ENCODE data around the gene HACL1. TPM values are rescaled to one million over a fixed set of nuclear protein-coding genes. Genes with fewer than 3 reads are reported as not detected.

The HACL1 gene
- total and polyA plus RNA-seq, 10 donors = 18.2 to 30.1 (median 23.5) TPM

GRCh38 chr3:15633766-15634598 lies 32.6 kb upstream of the HACL1 start:
- Histone ChIP-seq H3K27me3 (replicated peaks in 1 of 7) (no peaks in the 10 kb centered on the region), H3K4me3 (no peak overlapping the region), H3K27ac (peak overlapping the region in 6 of 8 donors; percentile 3 to 82 (median 36)), H3K36me3 (peaks cover 0 to 4% (median 0%) of the 10 kb centered on the region in 6 donors), H3K4me1 (peaks cover 7 to 73% (median 45%) of the 10 kb centered on the region in 6 donors), H3K9me3 (no peaks in the 10 kb centered on the region)
- 48 to 65% (median 58%) methylated on average over 4 of the region's 4 CpGs for WGBS, 5 donors
- intact Hi-C loops (cut with DNase I; ENCODE audit: low total_unique reads) = loop anchor here (10.0 kb wide), 1 partner anchor 541 kb away; the partner anchor contains the start of gene GALNT15
- no peak for DNase-seq
- TF ChIP-seq POLR2A (IDR thresholded peaks at IDR 0.05) = no peak
- no peak for TF ChIP-seq CTCF (IDR thresholded peaks at IDR 0.05 in 8 of 11, conservative IDR thresholded peaks at IDR 0.05 in 3 of 11)
- TF ChIP-seq POLR2AphosphoS5 (IDR thresholded peaks at IDR 0.05) = no peak

GRCh38 chr3:15633159-15633558 lies 31.8 kb upstream of the HACL1 start:
- Histone ChIP-seq H3K27ac (no peak overlapping the region), H3K27me3 (replicated peaks in 1 of 7) (no peaks in the 10 kb centered on the region), H3K4me1 (peaks cover 7 to 71% (median 45%) of the 10 kb centered on the region in 6 donors), H3K4me3 (no peak overlapping the region), H3K36me3 (peaks cover 0 to 4% (median 0%) of the 10 kb centered on the region in 6 donors), H3K9me3 (no peaks in the 10 kb centered on the region)
- intact Hi-C loops (cut with DNase I; ENCODE audit: low total_unique reads) = loop anchor here (10.0 kb wide), 1 partner anchor 542 kb away; the partner anchor contains the start of gene GALNT15
- TF ChIP-seq POLR2A (IDR thresholded peaks at IDR 0.05) (no peak), POLR2AphosphoS5 (IDR thresholded peaks at IDR 0.05) (no peak), CTCF (IDR thresholded peaks at IDR 0.05 in 8 of 11, conservative IDR thresholded peaks at IDR 0.05 in 3 of 11) (no peak)
- 88 to 93% (median 90%) methylated on average over 5 of the region's 5 CpGs for WGBS, 5 donors
- no peak for DNase-seq

- intact Hi-C loops (cut with DNase I; ENCODE audit: low total_unique reads) = loop anchor here (10.0 kb wide), 1 partner anchor 543 kb away; the partner anchor contains the start of gene GALNT15
- H3K27ac ChIP-seq = peak overlapping the region in 2 of 8 donors; percentile 73 to 76
Measured at GRCh38 chr3:15632212-15632580, 30.8 kb upstream of the HACL1 start.

More at GRCh38 chr3:15632212-15632580, 30.8 kb upstream of the HACL1 start:
- Histone ChIP-seq H3K36me3 (peaks cover 0 to 3% (median 0%) of the 10 kb centered on the region in 6 donors), H3K4me1 (peaks cover 7 to 62% (median 41%) of the 10 kb centered on the region in 6 donors), H3K4me3 (no peak overlapping the region), H3K27me3 (replicated peaks in 1 of 7) (no peaks in the 10 kb centered on the region), H3K9me3 (no peaks in the 10 kb centered on the region)
- no peak for TF ChIP-seq CTCF (IDR thresholded peaks at IDR 0.05 in 8 of 11, conservative IDR thresholded peaks at IDR 0.05 in 3 of 11)
- no peak for TF ChIP-seq POLR2AphosphoS5 (IDR thresholded peaks at IDR 0.05)
- TF ChIP-seq POLR2A (IDR thresholded peaks at IDR 0.05) = no peak
- 95 to 97% (median 96%) methylated on average over 4 of the region's 4 CpGs for whole genome bisulfite sequencing, 5 donors
- DNase-seq = no peak
